ENCODE results near the gene FAM149B1. TPM values are rescaled to one million over a fixed set of nuclear protein-coding genes. Genes with fewer than 3 reads are reported as not detected.

Gene FAM149B1
- total RNA-seq, 2 donors from 2014 or later = 18.7 to 21.2 TPM

GRCh38 chr10:73168465-73168803 is 515 bp downstream of the FAM149B1 start:
- intact Hi-C loops (cut with DNase I) = no loop called here
- no peak for DNase-seq (ENCODE audit: low spot score)

GRCh38 chr10:73169320-73169719 is 1.4 kb downstream of the FAM149B1 start:
- no peak for DNase-seq (ENCODE audit: low spot score)
- intact Hi-C loops (cut with DNase I) = no loop called here

- DNase-seq (ENCODE audit: low spot score) = no peak
- intact Hi-C loops (cut with DNase I) = no loop called here
These were observed 4.9 kb downstream of the FAM149B1 start for GRCh38 chr10:73172867-73173266.

- DNase-seq (ENCODE audit: low spot score) = no peak
- intact Hi-C loops (cut with DNase I) = no loop called here
These were observed 6.4 kb downstream of the FAM149B1 start for GRCh38 chr10:73174148-73174925.

- intact Hi-C loops (cut with DNase I) = no loop called here
- DNase-seq (ENCODE audit: low spot score) = no peak
These were observed 14.6 kb downstream of the FAM149B1 start for GRCh38 chr10:73182568-73182967.

- intact Hi-C loops (cut with DNase I) = no loop called here
- DNase-seq (ENCODE audit: low spot score) = no peak
These were observed 15.9 kb downstream of the FAM149B1 start for GRCh38 chr10:73183667-73184281.

- no peak for DNase-seq (ENCODE audit: low spot score)
- intact Hi-C loops (cut with DNase I) = no loop called here
These were observed 18.3 kb downstream of the FAM149B1 start for GRCh38 chr10:73186266-73186665.

GRCh38 chr10:73190188-73190587 is 22.3 kb downstream of the FAM149B1 start:
- no peak for DNase-seq (ENCODE audit: low spot score)
- intact Hi-C loops (cut with DNase I) = no loop called here

- intact Hi-C loops (cut with DNase I) = no loop called here
- no peak for DNase-seq (ENCODE audit: low spot score)
These were observed 37.2 kb downstream of the FAM149B1 start for GRCh38 chr10:73205081-73205480.

GRCh38 chr10:73205890-73206289 is 38.0 kb downstream of the FAM149B1 start:
- intact Hi-C loops (cut with DNase I) = no loop called here
- DNase-seq (ENCODE audit: low spot score) = no peak

GRCh38 chr10:73206385-73206784 is 38.5 kb downstream of the FAM149B1 start:
- intact Hi-C loops (cut with DNase I) = no loop called here
- DNase-seq (ENCODE audit: low spot score) = no peak

GRCh38 chr10:73207883-73208282 is 40.0 kb downstream of the FAM149B1 start:
- intact Hi-C loops (cut with DNase I) = no loop called here
- DNase-seq (ENCODE audit: low spot score) = no peak

- DNase-seq (ENCODE audit: low spot score) = no peak
- intact Hi-C loops (cut with DNase I) = no loop called here
These were observed 41.8 kb downstream of the FAM149B1 start for GRCh38 chr10:73209705-73210104.

- DNase-seq (ENCODE audit: low spot score) = no peak
- intact Hi-C loops (cut with DNase I) = no loop called here
These were observed 42.6 kb downstream of the FAM149B1 start for GRCh38 chr10:73210395-73211105.

GRCh38 chr10:73211106-73211811 is 43.3 kb downstream of the FAM149B1 start:
- intact Hi-C loops (cut with DNase I) = no loop called here

GRCh38 chr10:73215749-73216148 is 47.8 kb downstream of the FAM149B1 start:
- DNase-seq (ENCODE audit: low spot score) = no peak
- intact Hi-C loops (cut with DNase I) = no loop called here

More at GRCh38 chr10:73211106-73211811, 43.3 kb downstream of the FAM149B1 start:
- DNase-seq (ENCODE audit: low spot score) = no peak

GRCh38 chr10:73217628-73218027 is 49.7 kb downstream of the FAM149B1 start:
- intact Hi-C loops (cut with DNase I) = no loop called here
- no peak for DNase-seq (ENCODE audit: low spot score)

- intact Hi-C loops (cut with DNase I) = no loop called here
- DNase-seq (ENCODE audit: low spot score) = no peak
These were observed 50.7 kb downstream of the FAM149B1 start for GRCh38 chr10:73218431-73219191.

GRCh38 chr10:73219384-73219783 is 51.5 kb downstream of the FAM149B1 start:
- no peak for DNase-seq (ENCODE audit: low spot score)
- intact Hi-C loops (cut with DNase I) = no loop called here

All from posterior vena cava (tissue), 2 donors.